NCI-H1092 treated with DMSO at 0.1 percent for 48 hours (cell line): Measurements from ENCODE around the gene FUT2.
"Not testable (repeated sequence)": the region's sequence is repeated elsewhere in the genome, so short reads cannot be mapped to it uniquely, and the experiment has no call there.

Experiments used
- DNase-seq: peaks from one replicate; lab custom pipeline; 2025; lab: John Stamatoyannopoulos, UW

Gene FUT2

GRCh38 chr19:48695743-48696352, at the start of gene FUT2:
TSS of gene FUT2 (plus strand) at chr19:48695971. CDS start at chr19:48702957, 6,986 bp downstream.
- no peak for DNase-seq

GRCh38 chr19:48646001-48646721, 49.6 kb upstream of the FUT2 start, which contains the start of gene CA11:
TSS of gene CA11 (minus strand) at chr19:48646187. CDS start at chr19:48645632, 555 bp downstream.
- peak; percentile 81 for DNase-seq

GRCh38 chr19:48646722-48647216, 49.0 kb upstream of the FUT2 start:
- DNase-seq, result no peak

GRCh38 chr19:48648134-48648533, 47.6 kb upstream of the FUT2 start:
- DNase-seq, result no peak

GRCh38 chr19:48650974-48651682, 44.6 kb upstream of the FUT2 start:
- DNase-seq, result no peak

- DNase-seq, result no peak
Observed at GRCh38 chr19:48651683-48652048, 44.1 kb upstream of the FUT2 start.

- DNase-seq, result peak; percentile 11
Observed at GRCh38 chr19:48654299-48655059, 41.3 kb upstream of the FUT2 start.

GRCh38 chr19:48656840-48657474, 38.8 kb upstream of the FUT2 start:
- DNase-seq, result no peak

GRCh38 chr19:48657828-48658227, 37.9 kb upstream of the FUT2 start:
- not testable (repeated sequence) for DNase-seq

GRCh38 chr19:48658483-48658882, 37.3 kb upstream of the FUT2 start:
- DNase-seq, result no peak

GRCh38 chr19:48659768-48660167, 36.0 kb upstream of the FUT2 start:
- DNase-seq, result no peak

GRCh38 chr19:48660852-48661710, 34.7 kb upstream of the FUT2 start:
- peak; percentile 83 for DNase-seq

- DNase-seq, result no peak
Observed at GRCh38 chr19:48661711-48662090, 34.1 kb upstream of the FUT2 start.

GRCh38 chr19:48663667-48664066, 32.1 kb upstream of the FUT2 start:
- no peak for DNase-seq

- DNase-seq, result no peak
Observed at GRCh38 chr19:48664476-48664875, 31.3 kb upstream of the FUT2 start.

- DNase-seq, result no peak
Observed at GRCh38 chr19:48665786-48666185, 30.0 kb upstream of the FUT2 start.

GRCh38 chr19:48668332-48668731, 27.4 kb upstream of the FUT2 start:
- DNase-seq, result no peak

GRCh38 chr19:48668761-48669160, 27.0 kb upstream of the FUT2 start:
- DNase-seq, result no peak

GRCh38 chr19:48669903-48670668, 25.7 kb upstream of the FUT2 start:
- no peak for DNase-seq
